GM20431 (cell line): ENCODE data around the gene HAUS5.
"Not testable (repeated sequence)": the region's sequence is repeated elsewhere in the genome, so short reads cannot be mapped to it uniquely, and the experiment has no call there.

Experiments
- in situ Hi-C: fragments of 300-500 bp; cut with MseI, MboI; formaldehyde crosslinking; loops from one replicate; pipeline ENCODE4 v1.15.0; 2020; ENCODE audit warnings: low sequenced_read_pairs; ENCODE audit not compliant: unreplicated experiment

The HAUS5 gene

DNA sequence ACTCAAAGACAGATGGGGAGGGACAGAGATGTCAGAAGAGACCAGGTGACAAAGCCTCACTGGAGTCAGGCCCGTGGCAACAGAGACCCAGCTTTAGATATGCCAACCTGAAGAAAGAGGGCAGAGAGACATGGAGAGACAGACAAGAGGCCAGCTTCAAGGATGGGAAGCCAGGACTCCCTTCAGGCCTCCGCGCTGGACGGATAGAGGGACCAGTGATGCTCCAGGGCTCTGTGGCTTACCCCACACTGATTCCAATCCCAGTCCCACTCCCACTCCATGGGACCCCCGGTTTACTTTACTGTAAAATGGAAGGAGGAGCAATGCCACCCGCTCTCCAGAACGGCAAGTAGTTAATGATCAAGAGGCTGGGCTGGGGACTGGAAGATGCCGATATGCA lies 27.3 kb downstream of the HAUS5 start:
- in situ Hi-C loops, result no loop called here

DNA sequence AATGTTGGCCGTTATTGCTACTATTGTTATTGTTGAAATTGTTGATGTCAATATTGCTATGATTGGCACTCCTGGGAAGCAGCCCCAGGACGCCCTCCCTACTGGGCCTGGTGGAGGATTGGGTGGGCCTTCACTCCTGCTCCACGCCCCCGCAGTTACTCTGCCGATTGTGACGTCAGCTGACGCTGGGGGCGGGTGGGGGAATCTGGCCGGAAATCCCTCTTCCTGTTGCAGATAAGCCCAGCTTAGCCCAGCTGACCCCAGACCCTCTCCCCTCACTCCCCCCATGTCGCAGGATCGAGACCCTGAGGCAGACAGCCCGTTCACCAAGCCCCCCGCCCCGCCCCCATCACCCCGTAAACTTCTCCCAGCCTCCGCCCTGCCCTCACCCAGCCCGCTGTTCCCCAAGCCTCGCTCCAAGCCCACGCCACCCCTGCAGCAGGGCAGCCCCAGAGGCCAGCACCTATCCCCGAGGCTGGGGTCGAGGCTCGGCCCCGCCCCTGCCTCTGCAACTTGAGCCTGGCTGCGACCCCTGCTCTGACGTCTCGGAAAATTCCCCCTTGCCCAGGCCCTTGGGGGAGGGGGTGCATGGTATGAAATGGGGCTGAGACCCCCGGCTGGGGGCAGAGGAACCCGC lies 29.1 kb downstream of the HAUS5 start, which contains the start of gene ETV2:
ETV2 (plus strand) TSS at position 231 of the 637 bp plus-strand sequence. CDS start 716 bp downstream, outside the sequence.
- in situ Hi-C loops, result no loop called here

DNA sequence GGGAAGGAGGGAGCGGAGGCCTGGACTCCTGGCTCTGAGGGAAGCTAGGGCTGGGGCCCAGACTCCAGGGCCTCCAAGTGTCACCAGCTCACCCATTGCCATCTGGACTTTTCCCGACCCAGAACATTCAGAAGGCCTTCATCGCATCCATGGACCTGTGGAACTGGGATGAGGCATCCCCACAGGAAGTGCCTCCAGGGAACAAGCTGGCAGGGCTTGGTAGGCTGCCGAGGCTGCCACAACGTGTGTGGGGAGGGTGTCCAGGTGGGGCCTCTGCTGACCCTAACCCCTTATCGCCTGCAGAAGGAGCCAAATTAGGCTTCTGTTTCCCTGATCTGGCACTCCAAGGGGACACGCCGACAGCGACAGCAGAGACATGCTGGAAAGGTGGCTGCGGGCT lies 29.8 kb downstream of the HAUS5 start:
- in situ Hi-C loops, result no loop called here

DNA sequence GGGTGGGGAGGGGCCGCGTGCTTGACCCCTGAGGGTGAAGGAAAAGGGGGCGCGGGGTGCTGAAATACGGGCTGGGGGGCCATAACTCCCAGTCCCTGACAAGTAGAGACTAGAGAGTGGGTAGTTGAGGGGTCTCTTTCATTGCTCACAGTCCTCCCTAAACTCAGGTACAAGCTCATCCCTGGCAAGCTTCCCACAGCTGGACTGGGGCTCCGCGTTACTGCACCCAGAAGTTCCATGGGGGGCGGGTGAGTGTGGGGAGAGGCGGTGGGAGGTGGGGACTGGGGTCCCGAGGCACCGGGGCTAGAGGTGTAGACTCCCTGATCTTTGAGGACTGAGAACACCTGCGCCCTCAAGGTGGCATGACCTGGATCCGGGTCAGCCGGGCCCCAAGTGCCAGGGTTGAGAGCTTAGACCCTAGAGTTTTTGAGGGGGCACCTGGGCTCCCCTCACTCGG lies 30.3 kb downstream of the HAUS5 start:
- in situ Hi-C loops, result no loop called here

DNA sequence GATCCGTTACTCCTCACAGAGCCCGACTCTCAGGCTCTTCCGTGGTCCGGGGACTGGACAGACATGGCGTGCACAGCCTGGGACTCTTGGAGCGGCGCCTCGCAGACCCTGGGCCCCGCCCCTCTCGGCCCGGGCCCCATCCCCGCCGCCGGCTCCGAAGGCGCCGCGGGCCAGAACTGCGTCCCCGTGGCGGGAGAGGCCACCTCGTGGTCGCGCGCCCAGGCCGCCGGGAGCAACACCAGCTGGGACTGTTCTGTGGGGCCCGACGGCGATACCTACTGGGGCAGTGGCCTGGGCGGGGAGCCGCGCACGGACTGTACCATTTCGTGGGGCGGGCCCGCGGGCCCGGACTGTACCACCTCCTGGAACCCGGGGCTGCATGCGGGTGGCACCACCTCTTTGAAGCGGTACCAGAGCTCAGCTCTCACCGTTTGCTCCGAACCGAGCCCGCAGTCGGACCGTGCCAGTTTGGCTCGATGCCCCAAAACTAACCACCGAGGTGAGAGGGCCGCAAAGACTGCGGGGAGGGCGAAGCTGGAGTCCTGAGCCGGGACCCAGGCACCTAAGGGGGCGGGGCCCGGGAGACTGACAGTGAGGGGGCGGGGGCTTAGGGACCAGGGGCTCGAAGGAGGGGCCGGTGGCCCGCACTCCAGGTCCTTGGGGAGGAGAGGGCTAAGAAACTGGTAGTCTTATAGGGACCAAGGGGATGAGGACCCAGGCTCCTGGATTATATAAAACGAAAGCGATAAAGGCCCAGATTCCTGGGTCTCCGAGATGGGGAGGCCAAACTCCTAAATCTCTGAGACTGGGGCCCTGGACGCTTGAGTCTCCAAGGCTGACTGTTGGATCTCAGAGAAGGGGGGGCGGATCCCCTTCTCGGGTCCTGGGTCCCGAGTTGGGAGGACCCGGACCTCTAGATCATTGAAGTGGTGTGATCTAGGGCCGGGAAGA lies 31.0 kb downstream of the HAUS5 start:
- in situ Hi-C loops, result no loop called here

DNA sequence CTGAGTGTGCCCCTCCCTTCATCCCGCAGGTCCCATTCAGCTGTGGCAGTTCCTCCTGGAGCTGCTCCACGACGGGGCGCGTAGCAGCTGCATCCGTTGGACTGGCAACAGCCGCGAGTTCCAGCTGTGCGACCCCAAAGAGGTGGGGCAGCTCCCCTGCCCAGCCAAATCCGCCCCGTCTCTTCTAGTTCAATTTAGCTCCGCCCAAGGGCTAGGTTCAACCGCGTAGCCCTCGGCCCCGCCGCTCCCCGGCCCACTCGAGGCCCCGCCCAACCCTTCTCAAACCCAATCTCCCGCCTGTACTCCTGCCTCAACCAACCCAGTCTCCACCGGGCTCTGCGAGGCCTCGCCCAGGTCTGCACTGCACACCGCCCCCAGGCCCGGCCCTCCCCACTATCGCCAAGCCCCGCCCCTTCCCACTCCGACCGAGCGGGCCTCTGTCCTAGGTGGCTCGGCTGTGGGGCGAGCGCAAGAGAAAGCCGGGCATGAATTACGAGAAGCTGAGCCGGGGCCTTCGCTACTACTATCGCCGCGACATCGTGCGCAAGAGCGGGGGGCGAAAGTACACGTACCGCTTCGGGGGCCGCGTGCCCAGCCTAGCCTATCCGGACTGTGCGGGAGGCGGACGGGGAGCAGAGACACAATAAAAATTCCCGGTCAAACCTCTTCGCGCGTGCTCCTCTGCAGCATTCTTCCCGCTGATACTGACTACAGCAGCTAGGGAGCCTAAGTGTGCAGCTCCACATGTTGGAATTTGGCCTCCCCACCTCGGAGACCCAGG lies 31.9 kb downstream of the HAUS5 start:
- in situ Hi-C loops, result no loop called here

DNA sequence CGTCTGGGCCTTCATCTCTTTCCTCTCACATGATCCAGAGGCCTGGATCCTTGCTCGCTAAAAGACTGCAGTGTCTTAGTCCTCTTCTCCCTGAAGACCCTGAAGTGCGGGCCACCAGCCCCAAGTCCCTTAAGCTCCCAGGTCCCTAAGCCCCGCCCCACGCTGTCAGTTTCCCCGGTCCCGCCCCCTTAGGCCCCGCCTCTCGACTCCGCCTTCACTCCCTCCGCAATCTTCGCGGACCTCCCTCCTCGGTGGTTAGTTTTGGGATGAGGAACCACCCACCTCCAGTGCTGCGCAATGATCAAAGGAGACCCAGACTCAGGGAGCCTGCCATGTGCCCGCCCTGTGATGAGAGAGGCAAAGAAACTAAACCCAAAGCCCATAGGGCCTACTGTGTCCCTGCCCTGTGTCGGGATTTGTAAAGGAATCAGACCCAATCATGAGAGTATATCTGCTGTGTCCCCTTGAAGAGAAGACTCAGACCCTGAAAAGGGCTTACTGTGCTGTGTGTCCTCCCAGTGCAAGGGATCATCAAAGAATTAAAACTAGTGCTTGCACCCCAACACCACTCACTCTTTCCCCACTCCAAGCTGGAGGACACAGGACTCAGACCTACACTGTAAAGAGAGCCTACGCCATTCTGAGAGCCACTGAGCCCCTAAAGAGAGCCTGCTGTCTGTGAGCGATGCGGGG lies 32.6 kb downstream of the HAUS5 start:
- in situ Hi-C loops, result no loop called here

DNA sequence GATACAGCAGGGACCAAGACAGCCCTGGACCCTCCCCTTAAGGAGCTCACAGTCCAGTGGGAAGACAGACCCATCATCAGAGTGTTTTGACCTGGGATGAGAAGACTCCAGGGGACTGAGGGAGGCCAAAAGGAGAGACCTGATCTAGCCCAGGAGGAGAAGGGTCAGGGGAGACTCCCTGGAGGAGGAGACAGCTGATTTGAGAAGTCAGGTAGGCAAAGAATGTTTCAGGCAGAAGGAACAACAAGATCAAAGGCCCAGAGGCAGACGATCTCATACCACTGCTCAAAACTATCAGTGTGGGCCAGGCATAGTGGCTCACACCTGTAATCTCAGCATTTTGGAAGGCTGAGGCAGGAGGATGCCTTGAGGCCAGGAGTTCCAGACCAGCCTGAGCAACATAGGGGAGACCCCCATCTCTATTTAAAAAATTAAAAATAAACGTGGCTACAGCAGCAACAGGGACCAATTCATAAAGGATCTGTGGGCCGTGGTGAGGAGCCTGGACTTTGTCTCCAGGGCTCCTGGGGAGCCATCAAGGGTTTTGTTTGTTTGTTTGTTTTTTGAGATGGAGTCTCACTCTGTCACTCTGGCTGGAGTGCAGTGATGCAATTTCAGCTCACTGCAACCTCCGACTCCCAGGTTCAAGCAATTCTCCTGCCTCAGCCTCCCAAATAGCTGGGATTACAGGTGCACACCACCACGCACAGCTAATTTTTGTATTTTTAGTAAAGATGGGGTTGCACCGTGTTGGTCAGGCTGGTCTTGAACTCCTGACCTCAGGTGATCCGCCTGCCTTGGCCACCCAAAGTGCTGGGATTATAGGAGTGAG lies 33.4 kb downstream of the HAUS5 start:
- in situ Hi-C loops, result no loop called here

DNA sequence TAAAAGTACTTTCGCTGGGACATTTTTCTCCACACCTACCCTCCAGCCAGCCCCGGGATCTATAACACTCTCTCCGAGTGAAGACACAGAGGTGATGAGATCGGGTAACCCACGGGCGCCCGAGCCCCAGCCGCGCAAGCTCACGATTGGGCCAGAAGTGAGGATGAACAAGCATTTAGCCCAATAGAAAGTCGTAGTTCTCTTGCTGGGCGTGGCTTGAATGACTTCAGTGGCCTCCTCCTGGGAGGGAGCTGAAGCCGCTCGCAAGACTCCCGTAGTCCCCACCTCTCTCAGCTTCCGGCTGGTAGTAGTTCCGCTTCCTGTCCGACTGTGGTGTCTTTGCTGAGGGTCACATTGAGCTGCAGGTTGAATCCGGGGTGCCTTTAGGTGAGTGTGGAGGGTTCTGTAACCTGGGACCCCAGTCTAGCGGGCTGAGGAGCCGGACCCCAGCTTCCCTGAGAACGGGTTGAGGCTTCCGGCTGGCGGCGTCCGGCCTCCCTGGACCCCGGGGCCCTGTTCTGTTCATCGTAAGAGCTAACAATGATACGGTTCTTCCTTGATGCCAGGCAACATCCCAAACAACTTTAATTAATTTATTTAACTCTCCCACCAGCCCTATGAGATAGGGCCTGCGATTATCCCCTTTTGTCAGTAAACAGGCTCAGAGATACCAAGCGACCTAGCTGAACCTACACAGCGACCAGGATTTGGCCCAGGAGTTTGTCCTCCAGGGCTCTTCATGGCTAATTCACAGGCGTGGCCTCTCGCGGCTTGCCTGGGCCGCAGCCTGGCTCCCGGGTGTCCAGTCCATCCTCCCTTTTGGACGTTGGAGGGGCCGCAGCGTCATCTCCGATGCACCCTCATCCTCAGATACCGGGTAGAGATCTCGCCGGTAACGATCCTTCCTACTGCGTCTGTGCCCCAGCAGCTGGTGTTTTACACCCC lies 35.8 kb downstream of the HAUS5 start, which contains the start of gene COX6B1:
COX6B1 (plus strand) TSS at position 307 of the 945 bp plus-strand sequence. CDS start 2,921 bp downstream, outside the sequence.
- in situ Hi-C loops, result no loop called here

DNA sequence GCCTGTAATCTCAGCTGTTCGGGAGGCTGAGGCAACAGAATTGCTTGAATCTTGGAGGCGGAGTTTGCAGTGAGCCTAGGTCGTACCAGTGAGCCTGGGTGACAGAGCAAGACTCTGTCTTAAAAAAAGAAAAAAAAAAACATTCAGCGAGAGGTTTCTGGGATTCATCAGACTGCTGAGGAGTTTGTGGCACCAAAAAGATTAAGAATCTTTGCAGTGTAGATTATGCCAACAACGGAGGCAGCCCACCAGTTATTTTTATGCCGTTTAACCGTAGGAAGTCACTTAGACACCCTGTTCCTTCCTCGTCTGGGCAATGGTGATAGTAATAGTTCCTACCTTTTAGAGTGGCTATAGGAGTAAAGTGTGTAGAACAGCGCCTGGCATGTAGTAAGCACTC lies 38.0 kb downstream of the HAUS5 start:
- in situ Hi-C loops, result no loop called here

DNA sequence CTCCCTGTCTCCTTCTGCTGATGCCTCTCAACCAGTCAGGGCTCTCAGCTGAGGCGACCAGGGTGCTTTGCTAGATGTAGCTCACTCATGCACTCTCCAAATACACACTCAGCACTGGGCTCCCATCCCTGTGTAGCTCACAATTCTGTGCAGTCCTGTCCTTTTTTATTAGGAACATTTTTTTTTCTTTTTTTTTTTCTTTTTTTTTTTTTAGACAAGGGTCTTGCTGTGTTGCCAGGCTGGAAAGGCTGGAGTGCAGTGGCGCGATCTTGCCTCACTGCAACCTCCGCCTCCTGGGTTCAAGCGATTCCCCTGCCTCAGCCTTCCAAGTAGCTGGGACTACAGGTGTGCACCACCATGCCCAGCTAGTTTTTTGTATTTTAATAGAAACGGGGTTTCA lies 42.3 kb downstream of the HAUS5 start:
- in situ Hi-C loops, result not testable (repeated sequence)

DNA sequence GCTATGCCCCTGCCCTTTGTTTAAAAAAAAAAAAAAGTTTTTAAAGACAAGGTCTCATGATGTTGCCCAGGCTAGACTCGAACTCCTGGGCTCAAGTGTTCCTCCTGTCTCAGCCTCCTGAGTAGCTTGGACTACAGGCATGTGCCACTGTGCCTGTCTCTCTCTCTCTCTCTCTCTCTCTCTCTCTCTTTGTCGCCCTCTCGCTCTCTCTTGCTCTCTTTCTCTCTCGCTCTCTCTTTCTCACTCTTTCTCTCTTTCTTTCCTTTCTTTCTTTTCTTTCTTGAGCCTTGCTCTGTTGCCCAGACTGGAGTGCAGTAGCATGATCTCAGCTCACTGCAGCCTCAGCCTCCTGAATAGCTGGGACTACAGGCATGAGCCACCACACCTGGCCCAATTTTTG lies 43.1 kb downstream of the HAUS5 start:
- in situ Hi-C loops, result no loop called here

DNA sequence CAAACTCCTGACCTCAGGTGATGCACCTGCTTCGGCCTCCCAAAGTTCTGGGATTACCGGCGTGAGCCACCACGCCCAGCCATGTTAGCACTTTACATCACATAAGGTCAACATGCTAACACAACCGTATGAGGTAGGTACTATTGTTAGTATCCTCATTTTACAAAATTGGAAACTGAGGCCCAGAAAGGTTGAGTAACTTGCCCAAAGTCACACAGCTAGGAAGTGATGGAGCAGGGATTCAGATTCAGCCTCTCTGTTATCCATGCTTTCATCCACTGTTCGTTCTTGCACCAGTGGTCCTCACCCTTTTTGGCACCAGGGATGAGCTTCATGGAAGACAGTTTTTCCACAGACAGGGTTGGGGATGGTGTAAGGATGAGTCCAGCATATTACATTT lies 44.2 kb downstream of the HAUS5 start:
- in situ Hi-C loops, result no loop called here

DNA sequence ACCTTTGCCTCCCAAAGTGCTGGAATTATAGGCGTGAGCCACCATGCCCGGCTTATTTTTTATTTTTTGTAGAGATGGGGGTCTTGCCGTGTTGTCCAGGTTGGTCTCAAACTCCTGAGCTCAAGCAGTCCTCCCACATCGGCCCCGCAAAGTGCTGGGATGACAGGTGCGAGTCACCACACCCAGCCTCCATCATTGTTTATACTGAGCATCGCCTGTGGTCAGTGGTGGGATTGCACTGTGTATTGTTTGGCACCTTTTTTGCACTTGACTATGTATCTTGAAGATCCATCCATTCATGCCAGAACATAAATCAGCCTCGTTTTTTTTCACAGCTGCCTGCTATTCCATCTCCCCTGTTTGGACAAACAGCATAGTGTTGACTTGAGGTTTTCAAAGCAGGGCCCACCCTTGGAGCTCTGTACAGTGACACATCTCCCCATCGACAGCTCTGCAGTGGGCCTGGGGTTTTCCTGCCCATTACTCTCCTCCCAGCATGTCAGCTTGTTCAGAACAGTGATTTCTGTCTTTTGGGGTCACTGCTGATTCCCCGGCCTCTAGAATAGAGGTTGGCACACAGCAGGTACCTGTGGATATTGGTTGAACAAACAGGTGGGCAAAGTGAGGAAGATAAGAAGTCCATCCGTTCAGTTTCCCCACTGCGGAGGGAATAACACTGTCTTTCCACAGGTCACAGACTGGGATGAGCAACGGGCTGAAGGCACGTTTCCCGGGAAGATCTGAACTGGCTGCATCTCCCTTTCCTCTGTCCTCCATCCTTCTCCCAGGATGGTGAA lies 45.6 kb downstream of the HAUS5 start:
- in situ Hi-C loops, result no loop called here

DNA sequence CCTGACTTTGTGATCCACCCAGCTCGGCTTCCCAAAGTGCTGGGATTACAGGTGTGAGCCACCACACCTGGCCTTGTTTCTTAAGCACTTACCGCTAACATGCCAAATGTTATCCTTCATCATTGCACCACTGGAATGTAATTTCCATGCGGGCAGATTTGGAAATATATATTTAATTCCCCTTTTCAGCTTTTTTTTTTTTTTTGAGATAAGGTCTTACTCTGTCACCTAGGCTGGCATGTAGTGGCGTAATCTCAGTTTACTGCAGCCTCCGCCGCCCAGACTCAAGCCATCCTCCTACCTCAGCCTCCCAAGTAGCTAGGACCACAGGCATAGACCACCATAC lies 49.4 kb downstream of the HAUS5 start:
- in situ Hi-C loops, result no loop called here

DNA sequence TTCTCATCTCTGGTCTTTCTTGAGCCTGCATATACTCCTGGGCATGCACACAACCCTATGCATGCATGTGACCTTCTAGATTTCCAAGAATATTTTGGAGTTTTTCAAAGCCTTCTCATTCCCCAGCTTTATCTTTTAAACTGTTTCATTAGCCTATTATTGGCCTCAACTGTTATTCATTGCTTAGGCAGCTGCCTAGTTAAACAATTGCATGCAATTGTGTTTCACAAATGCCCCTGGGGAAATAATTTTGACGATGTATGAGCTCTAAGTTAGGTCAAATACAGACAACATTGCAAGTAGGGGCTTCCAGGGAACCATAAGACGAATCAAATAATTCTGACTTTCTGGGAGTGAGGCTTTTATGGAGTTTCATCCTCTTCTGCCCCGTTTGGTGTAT lies 51.4 kb downstream of the HAUS5 start:
- in situ Hi-C loops, result no loop called here

DNA sequence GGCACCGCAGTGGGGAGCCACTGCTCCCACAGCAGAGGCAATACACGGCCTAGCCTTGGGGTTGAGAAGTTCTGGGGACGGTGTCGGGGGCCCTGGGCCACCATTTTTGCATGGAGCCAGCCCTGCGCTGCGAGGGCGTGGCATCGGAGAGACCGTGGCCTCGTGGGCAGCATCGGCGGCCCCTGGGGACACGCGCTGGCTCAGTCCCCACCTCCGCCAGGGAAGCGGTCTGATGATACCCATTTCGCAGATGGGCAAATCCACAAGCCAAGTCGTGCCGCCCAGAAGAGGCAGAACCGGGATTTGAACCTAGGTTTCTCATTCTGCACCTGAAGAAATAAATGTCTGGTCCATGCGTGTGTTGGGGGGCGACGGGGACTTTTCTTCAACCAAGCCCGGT lies 52.6 kb downstream of the HAUS5 start:
- in situ Hi-C loops, result no loop called here
